Ishikawa (cell line): ENCODE measurements around the gene MCAT.

Experiments used
- CEBPB ChIP-seq: IDR thresholded peaks from 2 replicates; pipeline ENCODE4 v1.6.1; 2012
- CREB1 ChIP-seq: IDR thresholded peaks from 2 replicates; pipeline ENCODE4 v1.6.1; 2012; ENCODE audit warnings: low read depth
- EGR1 ChIP-seq: IDR thresholded peaks from 2 replicates; pipeline ENCODE4 v1.6.1; 2012
- EP300 ChIP-seq: IDR thresholded peaks from 2 replicates; pipeline ENCODE4 v1.6.1; 2012; ENCODE audit warnings: borderline replicate concordance
- FOXM1 ChIP-seq: IDR thresholded peaks from 2 replicates; pipeline ENCODE4 v1.6.1; 2012; ENCODE audit warnings: low read depth, borderline replicate concordance
- NFIC ChIP-seq: IDR thresholded peaks from 2 replicates; pipeline ENCODE4 v1.6.1; 2012
- RAD21 ChIP-seq: IDR thresholded peaks from 2 replicates; pipeline ENCODE4 v1.6.1; 2012; ENCODE audit warnings: low read depth
- TAF1 ChIP-seq: IDR thresholded peaks from 2 replicates; pipeline ENCODE4 v1.6.1; 2012; ENCODE audit warnings: low read depth, mild to moderate bottlenecking
- TCF12 ChIP-seq: IDR thresholded peaks from 2 replicates; pipeline ENCODE4 v1.6.1; 2012; ENCODE audit warnings: low read depth
- TEAD4 ChIP-seq: IDR thresholded peaks from 2 replicates; pipeline ENCODE4 v1.6.1; 2012
- YY1 ChIP-seq: IDR thresholded peaks from 2 replicates; pipeline ENCODE4 v1.6.1; 2012; ENCODE audit warnings: low read depth
- ZBTB7A ChIP-seq: IDR thresholded peaks from 2 replicates; pipeline ENCODE4 v1.6.1; 2012; ENCODE audit warnings: low read depth
- TF ChIP-seq, protein P1 (sequence below): IDR thresholded peaks from 2 replicates; pipeline ENCODE4 v1.6.1; 2012
- TF ChIP-seq, protein P2 (sequence below): IDR thresholded peaks from 2 replicates; pipeline ENCODE4 v1.6.1; 2012; ENCODE audit warnings: low read depth, mild to moderate bottlenecking
- TF ChIP-seq, protein P3 (sequence below): IDR thresholded peaks from 2 replicates; pipeline ENCODE4 v1.6.1; 2012

The MCAT gene

DNA sequence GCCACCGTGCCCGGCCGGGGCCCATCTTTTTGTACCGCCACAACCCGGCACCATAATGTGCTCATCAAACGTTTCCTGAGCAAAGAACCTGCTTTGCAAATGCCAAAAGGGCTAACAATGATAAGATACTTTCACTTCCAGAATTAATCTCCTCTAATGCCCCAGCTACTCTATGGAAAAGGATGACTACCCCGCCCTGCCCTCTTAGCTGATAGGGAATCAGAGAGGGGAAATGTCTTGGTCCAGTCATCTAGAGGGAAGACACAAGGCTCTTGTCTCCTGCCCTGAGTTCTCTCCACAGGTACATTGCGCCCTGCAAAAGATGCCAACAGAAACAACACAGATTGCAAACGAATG is 54.6 kb downstream of the MCAT start:
- TF ChIP-seq EP300: no peak
- TF ChIP-seq, protein P1, sequence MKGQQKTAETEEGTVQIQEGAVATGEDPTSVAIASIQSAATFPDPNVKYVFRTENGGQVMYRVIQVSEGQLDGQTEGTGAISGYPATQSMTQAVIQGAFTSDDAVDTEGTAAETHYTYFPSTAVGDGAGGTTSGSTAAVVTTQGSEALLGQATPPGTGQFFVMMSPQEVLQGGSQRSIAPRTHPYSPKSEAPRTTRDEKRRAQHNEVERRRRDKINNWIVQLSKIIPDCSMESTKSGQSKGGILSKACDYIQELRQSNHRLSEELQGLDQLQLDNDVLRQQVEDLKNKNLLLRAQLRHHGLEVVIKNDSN: no peak
- TF ChIP-seq, protein P2, sequence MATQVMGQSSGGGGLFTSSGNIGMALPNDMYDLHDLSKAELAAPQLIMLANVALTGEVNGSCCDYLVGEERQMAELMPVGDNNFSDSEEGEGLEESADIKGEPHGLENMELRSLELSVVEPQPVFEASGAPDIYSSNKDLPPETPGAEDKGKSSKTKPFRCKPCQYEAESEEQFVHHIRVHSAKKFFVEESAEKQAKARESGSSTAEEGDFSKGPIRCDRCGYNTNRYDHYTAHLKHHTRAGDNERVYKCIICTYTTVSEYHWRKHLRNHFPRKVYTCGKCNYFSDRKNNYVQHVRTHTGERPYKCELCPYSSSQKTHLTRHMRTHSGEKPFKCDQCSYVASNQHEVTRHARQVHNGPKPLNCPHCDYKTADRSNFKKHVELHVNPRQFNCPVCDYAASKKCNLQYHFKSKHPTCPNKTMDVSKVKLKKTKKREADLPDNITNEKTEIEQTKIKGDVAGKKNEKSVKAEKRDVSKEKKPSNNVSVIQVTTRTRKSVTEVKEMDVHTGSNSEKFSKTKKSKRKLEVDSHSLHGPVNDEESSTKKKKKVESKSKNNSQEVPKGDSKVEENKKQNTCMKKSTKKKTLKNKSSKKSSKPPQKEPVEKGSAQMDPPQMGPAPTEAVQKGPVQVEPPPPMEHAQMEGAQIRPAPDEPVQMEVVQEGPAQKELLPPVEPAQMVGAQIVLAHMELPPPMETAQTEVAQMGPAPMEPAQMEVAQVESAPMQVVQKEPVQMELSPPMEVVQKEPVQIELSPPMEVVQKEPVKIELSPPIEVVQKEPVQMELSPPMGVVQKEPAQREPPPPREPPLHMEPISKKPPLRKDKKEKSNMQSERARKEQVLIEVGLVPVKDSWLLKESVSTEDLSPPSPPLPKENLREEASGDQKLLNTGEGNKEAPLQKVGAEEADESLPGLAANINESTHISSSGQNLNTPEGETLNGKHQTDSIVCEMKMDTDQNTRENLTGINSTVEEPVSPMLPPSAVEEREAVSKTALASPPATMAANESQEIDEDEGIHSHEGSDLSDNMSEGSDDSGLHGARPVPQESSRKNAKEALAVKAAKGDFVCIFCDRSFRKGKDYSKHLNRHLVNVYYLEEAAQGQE: no peak
- TF ChIP-seq EGR1: no peak
- no peak for TF ChIP-seq YY1
- TF ChIP-seq NFIC: no peak
- no peak; the same call in 1 of the 2 replicates for TF ChIP-seq TCF12

DNA sequence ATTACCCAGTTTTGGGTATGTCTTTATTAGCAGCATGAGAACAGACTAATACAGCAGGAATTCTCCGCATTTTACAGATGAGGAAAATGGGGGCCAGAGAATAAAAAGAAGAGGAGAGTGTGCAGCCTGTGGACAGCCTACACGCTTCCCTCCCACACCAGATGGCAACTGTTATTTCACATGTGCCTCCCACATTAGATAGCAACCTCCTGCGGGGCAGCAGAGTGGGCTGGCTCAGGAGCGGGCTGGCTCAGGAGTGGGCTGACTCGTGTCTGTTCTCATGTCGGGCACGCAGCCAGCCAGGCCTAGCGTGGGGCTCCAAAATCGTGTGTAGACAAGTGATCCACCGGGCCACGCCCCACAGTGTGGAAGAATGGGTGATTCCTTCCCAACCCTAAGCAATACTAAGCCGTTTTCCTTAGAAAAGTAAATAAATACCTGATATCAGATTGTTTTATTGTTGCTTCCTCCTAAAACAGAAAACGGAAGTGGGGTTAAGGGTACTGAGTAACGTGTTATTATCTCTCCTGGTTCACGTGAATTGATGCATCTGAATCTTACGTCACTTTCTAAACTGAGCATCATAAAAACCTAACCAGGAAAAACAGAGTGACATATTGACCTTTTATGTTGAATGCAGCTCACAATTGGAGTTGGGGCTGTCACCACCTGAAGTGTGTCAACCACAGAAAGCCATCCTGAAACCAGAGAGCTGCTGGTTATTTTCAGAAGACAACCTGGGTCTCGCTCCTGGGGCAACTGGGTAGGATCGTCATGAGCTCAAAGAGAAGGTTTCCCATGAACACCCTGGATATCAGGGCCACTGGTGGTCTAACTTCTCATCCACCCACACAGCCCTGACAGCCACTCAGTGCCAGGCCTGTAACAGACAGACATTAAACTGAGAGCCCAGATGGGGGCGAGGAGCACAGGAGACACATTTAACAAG is 57.3 kb downstream of the MCAT start:
- TF ChIP-seq EP300 (no peak), CREB1 (no peak), EGR1 (no peak), TCF12 (no peak), CEBPB (no peak), YY1 (no peak), RAD21 (no peak), FOXM1 (no peak), ZBTB7A (no peak), TEAD4 (no peak), TAF1 (no peak), NFIC (no peak)
- TF ChIP-seq, protein P1: no peak
- TF ChIP-seq, protein P3, sequence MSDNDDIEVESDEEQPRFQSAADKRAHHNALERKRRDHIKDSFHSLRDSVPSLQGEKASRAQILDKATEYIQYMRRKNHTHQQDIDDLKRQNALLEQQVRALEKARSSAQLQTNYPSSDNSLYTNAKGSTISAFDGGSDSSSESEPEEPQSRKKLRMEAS: no peak
- TF ChIP-seq, protein P2: no peak
